Esophagus muscularis mucosa (tissue), 4 donors: ENCODE measurements around the gene DOCK8. TPM values are rescaled to one million over a fixed set of nuclear protein-coding genes. Genes with fewer than 3 reads are reported as not detected.

Experiments
- DNase-seq: peaks from one replicate; pipeline ENCODE4 v3.0.0-alpha.2; 2017; ENCODE audit errors: extremely low spot score
- H3K27ac ChIP-seq, 4 donors: fragments of 200-600 bp; sonication (generic); replicated peaks in 1 of 4; 1 replicate in 3 of 4; 2 replicates in 1 of 4; pipeline ENCODE4 v1.5.1; 2016 to 2019; ENCODE audit warnings: mild to moderate bottlenecking in 1 of 4
- H3K27me3 ChIP-seq, 4 donors: fragments of 200-600 bp; sonication (generic); one replicate each; pipeline versions ENCODE4 v1.5.1 to v1.6.0; 2016 to 2019
- H3K36me3 ChIP-seq, 4 donors: fragments of 200-600 bp; sonication (generic); one replicate each; pipeline ENCODE4 v1.5.1; 2016 to 2019
- H3K4me1 ChIP-seq, 4 donors: fragments of 200-600 bp; sonication (generic); one replicate each; pipeline ENCODE4 v1.5.1; 2016 to 2019
- H3K4me3 ChIP-seq, 4 donors: fragments of 200-600 bp; sonication (generic); 1 replicate in 2 of 4; 2 replicates in 2 of 4; pipeline ENCODE4 v1.5.1; 2016 to 2019; ENCODE audit warnings: mild to moderate bottlenecking in 4 of 4, moderate library complexity in 1 of 4
- H3K9me3 ChIP-seq, 4 donors: fragments of 200-600 bp; sonication (generic); 1 replicate in 3 of 4; 2 replicates in 1 of 4; pipeline ENCODE4 v1.5.1; 2016 to 2019
- CTCF ChIP-seq, 3 experiments: fragments of 200-600 bp in 2 of 3; fragments of 450-650 bp in 1 of 3; sonication (generic) in 2 of 3; IDR thresholded peaks; one replicate each; pipeline ENCODE4 v1.5.1; 2017 to 2019; ENCODE audit warnings: antibody characterized with exemption in 3 of 3, mild to moderate bottlenecking in 2 of 3, moderate library complexity in 1 of 3
- EP300 ChIP-seq: sonication (generic); formaldehyde crosslinking; IDR thresholded peaks from one replicate; pipeline ENCODE4 v1.6.1; 2017; ENCODE audit warnings: antibody characterized with exemption
- POLR2A ChIP-seq: fragments of 450-650 bp; IDR thresholded peaks from one replicate; pipeline ENCODE4 v1.6.1; 2017; ENCODE audit warnings: antibody characterized with exemption, moderate library complexity, mild to moderate bottlenecking, low read depth
- POLR2AphosphoS5 ChIP-seq, 2 donors: sonication (generic); formaldehyde crosslinking; IDR thresholded peaks; one replicate each; pipeline ENCODE4 v1.6.1; 2017; ENCODE audit warnings: antibody characterized with exemption in 2 of 2
- WGBS: methylation state at CpG from one replicate; pipeline ENCODE4 v1.1.5; 2018; 5-methylcytosine and 5-hydroxymethylcytosine counted together
- intact Hi-C: fragments of 100-400 bp; cut with DNase I; formaldehyde crosslinking; loops from one replicate; pipeline ENCODE4 v1.15.1; 2023
- total RNA-seq, 4 donors: library from RNA; depleted of rRNA; stranded (reverse); fragments of >200 nt; gene quantifications; one replicate each; pipeline versions ENCODE4 v1.1.0 to v1.2.1, GENCODE V29; 2016

Gene DOCK8
- total RNA-seq, 4 donors from 2014 or later = 45.1 to 72.8 (median 48.8) TPM

- H3K36me3 ChIP-seq = peaks cover 0 to 94% (median 53%) of the 10 kb centered on the region in 4 donors
Measured at GRCh38 chr9:370086-370485, 155.4 kb downstream of the DOCK8 start.

GRCh38 chr9:371349-371748 is 156.7 kb downstream of the DOCK8 start:
- Histone ChIP-seq H3K36me3 (peaks cover 0 to 96% (median 52%) of the 10 kb centered on the region in 4 donors), H3K4me3 (no peak overlapping the region), H3K4me1 (no peaks in the 10 kb centered on the region), H3K9me3 (no peaks in the 10 kb centered on the region), H3K27me3 (no peaks in the 10 kb centered on the region), H3K27ac (no peak overlapping the region)
- TF ChIP-seq POLR2A = no peak
- no peak for TF ChIP-seq EP300
- TF ChIP-seq CTCF (IDR thresholded peaks at IDR 0.05) = no peak
- DNase-seq = no peak
- intact Hi-C loops = no loop called here
- WGBS = 44% methylated on average over 3 of the region's 3 CpGs

More at GRCh38 chr9:370086-370485, 155.4 kb downstream of the DOCK8 start:
- H3K27me3 ChIP-seq = no peaks in the 10 kb centered on the region
- WGBS = 55% methylated on average over 3 of the region's 3 CpGs
- DNase-seq = no peak
- H3K4me3 ChIP-seq = no peak overlapping the region
- TF ChIP-seq EP300 (no peak), POLR2AphosphoS5 (IDR thresholded peaks at IDR 0.05) (no peak), CTCF (IDR thresholded peaks at IDR 0.05) (no peak), POLR2A (no peak)
- no peaks in the 10 kb centered on the region for H3K9me3 ChIP-seq
- no peaks in the 10 kb centered on the region for H3K4me1 ChIP-seq
- intact Hi-C loops = no loop called here
- H3K27ac ChIP-seq = no peak overlapping the region

GRCh38 chr9:372128-372527 is 157.5 kb downstream of the DOCK8 start:
- no peak for DNase-seq
- intact Hi-C loops = no loop called here
- no peaks in the 10 kb centered on the region for H3K9me3 ChIP-seq
- no peaks in the 10 kb centered on the region for H3K4me1 ChIP-seq
- peaks cover 0 to 96% (median 57%) of the 10 kb centered on the region in 4 donors for H3K36me3 ChIP-seq
- TF ChIP-seq POLR2A (no peak), CTCF (IDR thresholded peaks at IDR 0.05) (no peak), EP300 (no peak), POLR2AphosphoS5 (IDR thresholded peaks at IDR 0.05) (no peak)
- H3K4me3 ChIP-seq = no peak overlapping the region
- no peaks in the 10 kb centered on the region for H3K27me3 ChIP-seq
- 73% methylated on average over 2 of the region's 2 CpGs for WGBS
- H3K27ac ChIP-seq = no peak overlapping the region

GRCh38 chr9:373759-374206 is 159.1 kb downstream of the DOCK8 start:
- no peak for DNase-seq
- WGBS = 88% methylated on average over 3 of the region's 3 CpGs
- intact Hi-C loops = no loop called here
- Histone ChIP-seq H3K27ac (no peak overlapping the region), H3K4me1 (no peaks in the 10 kb centered on the region), H3K27me3 (no peaks in the 10 kb centered on the region), H3K36me3 (peaks cover 0 to 96% (median 59%) of the 10 kb centered on the region in 4 donors), H3K9me3 (no peaks in the 10 kb centered on the region), H3K4me3 (no peak overlapping the region)
- TF ChIP-seq EP300 = no peak
- no peak for TF ChIP-seq POLR2AphosphoS5 (IDR thresholded peaks at IDR 0.05)
- TF ChIP-seq POLR2A = no peak
- TF ChIP-seq CTCF (IDR thresholded peaks at IDR 0.05) = no peak

- intact Hi-C loops = no loop called here
- 86% methylated on average over 2 of the region's 2 CpGs for WGBS
Measured at GRCh38 chr9:374736-375135, 160.1 kb downstream of the DOCK8 start.

More at GRCh38 chr9:374736-375135, 160.1 kb downstream of the DOCK8 start:
- Histone ChIP-seq H3K27me3 (no peaks in the 10 kb centered on the region), H3K9me3 (no peaks in the 10 kb centered on the region), H3K36me3 (peaks cover 0 to 96% (median 62%) of the 10 kb centered on the region in 4 donors), H3K27ac (no peak overlapping the region), H3K4me3 (no peak overlapping the region), H3K4me1 (no peaks in the 10 kb centered on the region)
- TF ChIP-seq POLR2AphosphoS5 (IDR thresholded peaks at IDR 0.05) (no peak), CTCF (IDR thresholded peaks at IDR 0.05) (no peak), POLR2A (no peak), EP300 (no peak)
- DNase-seq = no peak
